HuH-7 (cell line): ENCODE data around the gene CCDC152.
"Not testable (repeated sequence)": the region's sequence is repeated elsewhere in the genome, so short reads cannot be mapped to it uniquely, and the experiment has no call there.

Source experiments
- DNase-seq: peaks from one replicate; pipeline ENCODE4 v3.0.0; 2011; ENCODE audit warnings: low spot score

CCDC152 gene

GRCh38 chr5:42812620-42813019 lies 56.0 kb downstream of the CCDC152 start:
- DNase-seq: no peak

DNA sequence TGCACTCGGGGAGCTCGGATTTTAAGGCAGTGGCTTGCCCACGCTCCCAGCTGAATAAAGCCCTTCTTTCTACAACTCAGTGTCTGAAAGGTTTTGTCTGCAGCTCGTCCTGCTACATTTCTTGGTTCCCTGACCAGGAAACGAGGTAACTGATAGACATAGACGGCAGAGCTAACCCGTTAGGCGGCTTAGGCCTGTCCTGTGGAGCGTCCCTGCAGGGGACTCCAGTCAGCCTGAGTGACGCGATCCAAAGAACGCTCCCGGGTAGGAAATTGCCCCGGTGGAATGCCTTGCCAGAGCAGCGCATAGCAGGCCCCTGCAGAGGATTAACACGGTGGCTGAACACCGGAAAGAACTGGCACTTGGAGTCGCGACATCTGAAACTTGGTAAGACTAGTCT lies 56.9 kb downstream of the CCDC152 start:
- no peak for DNase-seq

DNA sequence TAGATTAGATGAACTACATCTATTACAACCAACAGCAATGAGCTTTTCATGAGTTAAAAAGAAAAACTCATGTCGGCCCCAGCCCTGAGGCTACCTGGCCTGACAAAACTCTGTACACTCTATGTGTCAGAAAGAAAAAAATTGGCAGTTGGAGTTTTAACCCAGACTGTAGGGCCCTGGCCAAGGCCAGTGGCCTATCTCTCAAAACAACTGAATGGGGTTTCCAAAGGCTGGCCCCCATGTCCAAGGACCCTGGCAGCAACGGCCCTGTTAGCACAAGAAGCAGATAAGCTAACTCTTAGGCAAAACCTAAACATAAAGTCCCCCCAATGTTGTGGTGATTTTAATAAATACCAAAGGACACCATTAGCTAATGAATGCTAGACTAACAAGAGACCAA lies 59.9 kb downstream of the CCDC152 start:
- DNase-seq: not testable (repeated sequence)

GRCh38 chr5:42819745-42820144 lies 63.1 kb downstream of the CCDC152 start:
- DNase-seq: no peak

GRCh38 chr5:42822548-42822947 lies 65.9 kb downstream of the CCDC152 start:
- DNase-seq: no peak

DNA sequence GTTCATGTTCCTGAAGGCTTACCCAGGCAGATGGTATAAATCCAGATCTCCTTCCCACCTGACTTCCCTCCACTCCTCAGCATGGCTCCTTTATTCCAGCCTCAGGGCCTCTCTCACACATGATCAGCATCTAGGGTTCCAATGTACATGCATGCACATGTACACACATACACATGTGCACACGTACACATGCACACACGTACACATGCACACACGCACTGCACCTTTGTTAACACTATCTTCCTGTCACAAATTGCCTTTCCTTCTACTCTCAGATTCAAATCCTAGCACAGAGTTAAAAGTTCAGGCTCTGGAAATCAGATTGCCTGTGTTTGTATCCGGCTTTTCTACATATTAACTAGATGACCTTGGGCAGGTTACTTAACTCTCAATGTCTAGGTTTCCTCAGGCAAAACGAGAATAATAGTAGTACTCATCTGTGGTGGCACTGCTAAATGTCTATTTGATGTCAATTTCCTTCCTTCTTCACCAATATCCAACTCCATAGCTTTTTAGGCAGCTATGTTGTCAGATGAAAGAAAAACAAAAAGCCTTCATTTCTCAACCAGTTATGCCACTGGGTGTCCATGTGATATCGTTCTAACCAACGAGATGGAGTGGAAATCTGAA lies 67.8 kb downstream of the CCDC152 start:
- no peak for DNase-seq

GRCh38 chr5:42825422-42826148 lies 69.0 kb downstream of the CCDC152 start:
- no peak for DNase-seq

DNA sequence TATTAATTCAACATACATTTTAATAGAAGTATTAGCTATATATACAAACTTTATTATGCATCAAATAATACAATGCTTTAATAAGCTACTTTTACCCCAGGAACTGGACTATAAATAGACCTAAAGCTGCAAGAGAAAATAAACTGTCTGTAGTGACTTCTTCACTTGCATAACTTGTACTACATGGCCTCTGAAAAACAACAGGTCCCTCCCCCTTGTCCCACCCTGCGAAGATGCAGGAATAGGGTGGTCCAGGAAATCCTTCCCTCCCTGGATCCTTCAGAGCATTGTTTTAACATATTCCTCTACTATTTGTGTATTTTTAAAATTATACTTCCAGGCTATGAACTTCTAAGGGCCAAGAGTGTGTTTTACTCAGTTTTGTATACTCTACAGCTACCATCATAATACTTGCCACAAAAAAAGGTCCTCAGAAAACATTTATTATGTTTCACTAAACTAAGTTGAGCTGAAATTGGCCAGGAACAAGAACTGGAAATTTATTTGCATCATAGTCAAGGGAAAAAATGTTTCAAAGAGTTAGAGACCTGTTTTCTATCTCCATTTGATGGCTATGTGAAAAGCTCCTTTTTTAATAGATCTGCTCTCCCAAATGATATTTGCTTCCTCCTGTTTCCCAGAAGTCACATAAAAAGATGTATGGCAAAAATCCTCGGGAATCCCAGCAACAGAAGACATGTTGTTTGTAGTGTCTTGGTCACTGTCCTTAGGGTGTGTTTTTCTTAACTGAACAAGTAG lies 70.3 kb downstream of the CCDC152 start:
- no peak for DNase-seq

- DNase-seq: no peak
Measured at GRCh38 chr5:42828671-42829070, 72.1 kb downstream of the CCDC152 start.

- no peak for DNase-seq
Measured at GRCh38 chr5:42830924-42831323, 74.3 kb downstream of the CCDC152 start.

DNA sequence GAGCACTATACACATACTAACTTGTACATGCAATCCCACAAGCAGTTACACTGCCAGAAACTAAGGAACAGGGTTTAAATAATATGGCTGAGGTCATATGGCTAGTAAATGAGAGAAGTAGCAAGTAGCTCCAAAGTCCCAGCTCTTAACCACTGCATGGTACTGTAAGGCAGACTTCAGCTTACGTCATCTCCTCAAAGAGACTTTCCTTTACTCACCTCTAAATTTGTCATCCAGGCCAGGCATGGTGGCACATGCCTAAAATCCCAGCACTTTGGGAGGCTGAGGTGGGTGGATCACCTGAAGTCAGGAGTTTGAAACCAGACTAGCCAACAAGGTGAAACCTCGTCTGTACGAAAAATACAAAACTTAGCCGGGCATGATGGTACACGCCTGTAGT lies 75.4 kb downstream of the CCDC152 start:
- DNase-seq: no peak

DNA sequence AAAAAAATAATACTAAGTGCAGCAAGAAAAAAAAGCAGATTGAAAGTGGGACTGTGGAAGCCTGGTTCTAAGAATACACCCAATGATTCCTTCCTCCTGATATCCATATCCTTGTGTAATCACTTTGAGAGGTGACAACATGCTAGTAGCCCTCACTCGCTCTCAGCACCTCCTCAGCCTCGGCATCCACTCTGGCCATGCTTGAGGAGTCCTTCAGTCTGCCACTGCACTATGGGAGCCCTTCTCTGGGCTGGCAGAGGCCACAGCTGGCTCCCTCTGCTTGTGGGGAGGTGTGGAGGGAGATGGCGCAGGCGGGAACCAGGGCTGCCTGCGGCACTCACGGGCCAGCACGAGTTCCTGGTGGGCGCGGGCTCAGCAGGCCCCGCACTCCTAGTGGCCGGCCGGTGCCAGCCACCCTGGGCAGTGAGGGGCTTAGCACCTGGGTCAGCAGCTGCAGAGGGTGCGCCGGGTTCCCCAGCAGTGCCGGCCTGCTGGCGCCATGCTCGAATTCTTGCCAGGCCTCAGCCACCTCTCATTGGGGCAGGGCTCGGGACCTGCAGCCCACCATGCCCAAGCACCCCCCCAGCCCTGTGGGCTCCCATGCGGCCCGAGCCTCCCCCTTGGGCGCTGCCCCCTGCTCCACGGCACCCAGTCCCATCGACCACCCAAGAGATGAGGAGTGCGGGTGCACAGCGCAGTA lies 79.6 kb downstream of the CCDC152 start:
- DNase-seq: no peak

DNA sequence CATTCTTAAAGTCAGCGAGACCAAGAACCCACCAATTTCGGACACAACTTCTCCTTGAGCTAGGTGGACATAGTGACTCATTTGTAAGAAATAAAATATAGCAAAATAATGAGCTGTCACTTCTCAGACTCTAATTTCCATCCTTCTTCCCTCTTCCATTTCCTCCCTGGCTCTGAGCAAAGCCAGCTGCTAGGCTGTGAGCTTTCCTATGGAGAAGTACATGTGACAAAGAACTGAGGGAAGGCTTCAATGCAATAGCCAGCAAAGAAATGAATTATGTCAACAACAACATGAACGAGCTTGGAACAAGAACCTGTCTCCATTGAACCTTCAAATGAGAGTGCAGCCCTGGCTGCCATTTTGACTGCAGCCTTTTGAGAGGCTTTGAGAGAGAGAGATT lies 81.0 kb downstream of the CCDC152 start:
- DNase-seq: no peak

DNA sequence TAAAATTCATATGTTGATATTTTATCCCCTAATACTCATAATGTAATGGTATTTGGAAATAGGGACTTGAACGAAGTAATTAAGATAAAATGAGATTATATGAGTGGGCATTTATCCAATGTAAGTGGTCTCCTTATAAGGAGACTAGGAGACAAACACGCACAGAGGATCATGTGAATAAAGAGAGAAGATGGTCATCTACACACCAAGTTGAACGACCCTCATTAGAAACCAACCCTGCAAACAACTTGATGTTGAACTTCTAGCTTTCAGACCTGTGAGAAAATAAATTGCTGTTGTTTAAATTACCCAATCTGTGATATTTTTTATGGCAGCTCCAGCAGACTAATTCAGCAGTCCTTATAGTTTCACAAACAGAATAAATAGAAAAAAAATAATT lies 82.6 kb downstream of the CCDC152 start:
- DNase-seq: no peak

DNA sequence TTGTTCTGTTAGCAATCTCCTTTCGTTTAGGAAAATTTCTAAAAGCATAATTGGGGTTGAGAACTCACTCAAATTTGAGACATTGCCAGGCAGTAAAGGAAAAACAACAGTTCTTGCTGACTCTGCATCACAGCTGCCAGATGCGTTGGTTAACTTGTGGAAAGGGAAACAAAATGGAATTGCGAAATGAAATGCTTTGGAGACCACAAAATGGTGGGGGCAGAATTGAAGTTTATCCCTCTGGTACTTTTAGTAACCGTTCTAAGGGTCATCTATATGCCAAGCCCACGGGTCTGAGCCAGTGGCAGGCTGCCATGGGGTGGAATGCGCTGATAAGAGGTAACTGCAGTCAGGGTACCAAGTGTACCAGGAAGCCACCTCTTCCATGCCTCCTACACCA lies 83.7 kb downstream of the CCDC152 start:
- peak; percentile 32 for DNase-seq

DNA sequence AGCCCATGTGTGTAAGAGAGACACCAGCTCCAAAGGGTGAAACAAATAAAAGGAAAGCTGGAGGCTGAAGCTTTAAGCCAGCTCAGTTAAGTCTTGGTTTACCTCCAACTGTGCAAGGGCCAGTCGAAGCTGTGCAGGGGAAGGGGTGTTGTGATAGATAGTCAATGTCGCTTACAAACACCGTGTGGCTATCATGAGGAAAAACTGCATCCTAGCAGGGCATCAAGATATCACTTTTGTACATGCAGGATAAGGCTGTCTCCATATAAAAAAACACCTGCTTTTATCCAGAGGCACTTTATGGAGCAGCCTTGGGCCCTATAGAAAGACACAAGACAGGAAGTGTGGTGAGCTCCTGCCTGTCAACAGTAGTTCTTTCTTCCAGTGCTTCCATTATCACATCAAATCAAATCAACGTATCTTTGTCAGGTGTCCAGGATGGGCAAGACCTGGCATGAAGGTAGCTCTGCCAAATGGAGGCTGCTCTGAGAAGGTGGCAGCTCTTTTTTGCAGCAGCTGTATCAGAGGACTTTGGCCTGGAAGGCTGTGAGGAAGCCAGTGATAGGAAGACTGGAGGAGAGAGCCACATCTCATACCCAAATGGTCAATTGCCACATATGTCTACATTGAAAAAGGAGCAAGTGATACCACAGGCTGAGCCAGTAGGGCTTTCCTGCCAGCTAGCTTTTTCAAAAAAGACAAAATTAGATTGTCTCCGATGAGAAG lies 84.4 kb downstream of the CCDC152 start:
- no peak for DNase-seq

DNA sequence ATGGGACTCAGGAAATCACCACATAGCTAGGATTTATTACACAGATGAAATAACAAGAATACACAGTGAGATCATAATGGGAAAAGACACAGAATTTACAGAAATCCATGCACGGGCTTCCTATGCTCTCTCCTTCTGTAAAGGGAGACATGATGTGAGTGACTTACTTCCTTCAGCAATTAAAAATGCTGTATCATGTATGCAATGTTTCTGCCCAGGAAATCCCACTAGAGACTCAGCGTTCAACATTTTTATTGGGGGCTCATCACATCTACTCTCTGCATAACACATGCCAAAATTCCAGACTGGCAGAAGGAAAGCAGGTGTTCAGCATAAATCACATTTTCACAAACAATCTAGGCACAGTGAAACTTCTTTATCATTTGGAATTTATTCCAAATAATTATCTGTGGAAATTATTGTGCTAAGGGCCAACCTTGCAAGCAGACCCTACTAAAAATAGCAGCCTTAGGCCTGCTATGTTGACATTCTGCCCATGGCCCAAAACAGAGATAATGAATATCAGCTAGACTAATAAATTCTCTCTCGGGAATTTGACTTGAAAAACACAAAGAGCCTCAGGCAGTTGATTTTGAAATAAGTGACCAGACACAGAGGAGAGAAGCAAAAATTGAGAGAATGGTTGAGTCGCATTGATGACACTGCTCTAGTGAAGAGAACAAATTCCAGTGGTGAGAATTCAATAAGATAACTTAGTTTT lies 86.5 kb downstream of the CCDC152 start:
- DNase-seq: no peak

DNA sequence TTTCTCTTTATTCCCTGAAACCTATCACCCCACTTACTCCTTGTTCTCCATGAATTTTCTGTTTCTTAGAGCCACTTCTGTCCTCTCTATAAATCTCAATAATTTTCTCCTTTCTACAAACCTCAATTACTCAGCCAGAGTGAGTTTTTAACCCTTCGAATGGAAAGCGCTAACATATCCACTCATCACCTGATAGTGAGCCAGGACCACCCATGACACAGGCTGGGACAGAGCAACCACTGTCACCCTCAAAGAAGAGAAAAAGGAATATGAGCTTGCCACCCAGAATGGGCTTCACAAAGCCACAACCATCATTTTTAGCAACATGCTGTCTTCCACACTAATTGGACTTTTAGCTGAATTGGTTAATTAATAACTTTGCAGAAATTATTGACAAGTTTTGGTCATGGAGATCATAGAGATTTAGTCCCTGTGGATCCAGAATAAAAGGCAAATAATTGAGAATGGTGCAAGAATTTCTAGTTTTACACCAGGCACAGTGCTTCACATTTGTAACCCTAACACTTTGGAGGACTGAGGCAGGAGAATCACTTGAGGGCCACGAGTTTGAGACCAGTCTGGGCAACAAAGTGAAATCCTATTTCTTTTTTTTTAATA lies 87.2 kb downstream of the CCDC152 start:
- no peak for DNase-seq

GRCh38 chr5:42844408-42844807 lies 87.8 kb downstream of the CCDC152 start:
- DNase-seq: not testable (repeated sequence)

DNA sequence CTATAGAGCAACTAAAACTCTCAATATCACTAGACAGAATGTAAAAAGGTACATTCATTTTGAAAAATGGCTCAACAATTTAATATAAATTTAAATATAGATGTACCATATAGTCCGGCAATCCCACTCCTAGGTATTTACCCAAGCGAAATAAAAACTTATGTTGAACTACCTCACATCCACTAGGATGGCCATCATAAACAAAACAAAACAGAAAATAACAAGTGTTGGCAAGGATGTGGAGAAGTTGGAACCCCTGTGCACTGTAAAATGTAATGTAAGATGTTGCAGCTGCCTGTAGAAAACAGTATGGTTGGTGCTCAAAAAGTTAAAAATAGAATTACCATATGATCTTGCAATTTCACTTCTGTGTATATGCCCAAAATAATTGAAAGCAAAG lies 91.9 kb downstream of the CCDC152 start:
- no peak for DNase-seq

- no peak for DNase-seq
Measured at GRCh38 chr5:42851481-42851880, 94.9 kb downstream of the CCDC152 start.
